Activated CD4-positive, alpha-beta memory T cell treated with anti-CD3 and anti-CD28 coated beads for 36 hours (primary cell): ENCODE measurements around the gene USP11. TPM values are rescaled to one million over a fixed set of nuclear protein-coding genes. Genes with fewer than 3 reads are reported as not detected.

Source experiments
- CTCF ChIA-PET: fragments of 350-600 bp; sonication (Branson Sonifier 250); formaldehyde crosslinking; loops from one replicate; lab custom pipeline; 2021; ENCODE audit warnings: antibody characterized with exemption, inconsistent platforms; lab: Charles Lee
- POLR2A ChIA-PET: fragments of 350-600 bp; sonication (Branson Sonifier 250); formaldehyde crosslinking; loops from one replicate; lab custom pipeline; 2021; ENCODE audit warnings: antibody characterized with exemption; lab: Charles Lee
- DNase-seq: peaks from one replicate; pipeline ENCODE4 v3.0.0-alpha.2; 2020
- H3K27ac Mint-ChIP-seq: one replicate; pipeline ENCODE4 v1.8.0; 2021; ENCODE audit warnings: mixed read lengths
- H3K27me3 Mint-ChIP-seq: one replicate; pipeline ENCODE4 v1.8.0; 2021; ENCODE audit warnings: mixed read lengths
- H3K36me3 Mint-ChIP-seq: one replicate; pipeline ENCODE4 v1.8.0; 2021; ENCODE audit warnings: mixed read lengths
- H3K4me1 Mint-ChIP-seq: one replicate; pipeline ENCODE4 v1.8.0; 2021; ENCODE audit warnings: low read depth, mixed read lengths
- H3K4me3 Mint-ChIP-seq: one replicate; pipeline ENCODE4 v1.8.0; 2021; ENCODE audit warnings: mild to moderate bottlenecking, mixed read lengths
- H3K9me3 Mint-ChIP-seq: one replicate; pipeline ENCODE4 v1.8.0; 2021; ENCODE audit warnings: mixed read lengths
- intact Hi-C: fragments of 100-400 bp; cut with micrococcal nuclease; formaldehyde crosslinking; loops from one replicate; pipeline ENCODE4 v1.15.1; 2023
- total RNA-seq, 2 experiments: library from RNA; stranded (reverse); gene quantifications; one replicate each; pipeline ENCODE4 v1.2.3, GENCODE V29; 2021

Gene USP11
- 10 to 100 TPM; 25.7 to 27.7 TPM for total RNA-seq

DNA sequence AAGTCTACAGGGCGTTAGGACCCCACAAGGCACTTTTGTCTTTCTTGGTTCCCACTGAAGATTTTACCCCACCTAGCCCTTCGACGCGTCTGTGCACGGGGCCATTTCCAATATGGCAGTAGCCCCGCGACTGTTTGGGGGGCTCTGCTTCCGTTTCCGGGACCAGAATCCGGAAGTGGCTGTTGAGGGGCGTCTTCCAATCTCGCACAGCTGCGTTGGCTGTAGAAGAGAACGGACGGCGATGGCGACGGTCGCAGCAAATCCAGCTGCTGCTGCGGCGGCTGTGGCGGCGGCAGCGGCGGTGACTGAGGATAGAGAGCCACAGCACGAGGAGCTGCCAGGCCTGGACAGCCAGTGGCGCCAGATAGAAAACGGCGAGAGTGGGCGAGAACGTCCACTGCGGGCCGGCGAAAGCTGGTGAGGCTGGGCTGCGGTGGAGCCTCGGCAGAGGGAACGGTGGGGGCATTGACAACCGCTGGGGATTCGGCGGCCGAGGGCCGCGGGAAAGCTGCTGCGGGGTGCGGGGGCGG is at the start of gene USP11:
Gene USP11 (plus strand): TSS at position 207 of the 530 bp plus-strand sequence. CDS start 35 bp downstream, at position 242.
- peak; percentile 43 for DNase-seq
- Mint-ChIP-seq H3K36me3 (peaks cover 9% of the 10 kb centered on the region), H3K4me1 (peaks cover 25% of the 10 kb centered on the region), H3K9me3 (no peaks in the 10 kb centered on the region), H3K4me3 (peak within 1 kb of the TSS; percentile 83), H3K27ac (peak within 1 kb of the TSS; percentile 87), H3K27me3 (no peaks in the 10 kb centered on the region)
- CTCF ChIA-PET, result interaction anchor here (1.8 kb wide), 1 partner anchor 152 kb away, joined by 6 read pairs; no protein-coding TSS in a partner anchor
- intact Hi-C loops, result loop anchor here (1.0 to 5.0 kb wide), 5 partner anchors 16 to 426 kb away; partner anchors contain the start of genes NDUFB11 and UXT
- POLR2A ChIA-PET, result interaction anchor here (0.9 to 1.6 kb wide), 5 partner anchors 12 to 42 kb away, joined by 3 to 14 read pairs (median 3); partner anchors contain the start of gene CDK16

DNA sequence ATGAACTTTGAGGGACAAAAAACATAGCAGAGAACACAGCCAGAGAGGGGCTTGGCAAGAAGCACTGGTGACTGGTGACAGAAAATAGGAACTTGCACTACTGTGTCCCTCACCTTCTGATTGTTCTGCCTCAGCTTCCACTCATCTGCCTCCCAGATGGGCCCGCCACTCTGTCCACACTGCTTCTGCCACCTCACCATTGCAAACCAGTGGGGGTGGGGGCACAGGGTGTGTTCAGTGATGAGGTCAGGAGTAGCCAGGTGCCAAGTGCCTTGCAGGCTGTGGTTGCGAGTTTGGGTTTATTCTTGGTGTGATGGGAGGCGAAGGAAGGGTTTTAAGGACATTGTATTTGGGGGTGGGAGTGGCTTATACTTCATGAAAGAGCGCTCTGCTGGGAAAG is 48.3 kb upstream of the USP11 start:
- Mint-ChIP-seq H3K4me1 (peaks cover 17% of the 10 kb centered on the region), H3K4me3 (no peak overlapping the region), H3K27ac (no peak overlapping the region), H3K27me3 (no peaks in the 10 kb centered on the region), H3K36me3 (peaks cover 14% of the 10 kb centered on the region), H3K9me3 (no peaks in the 10 kb centered on the region)
- no peak for DNase-seq
- intact Hi-C loops, result no loop called here
- POLR2A ChIA-PET, result no interaction called here
- CTCF ChIA-PET, result no interaction called here

DNA sequence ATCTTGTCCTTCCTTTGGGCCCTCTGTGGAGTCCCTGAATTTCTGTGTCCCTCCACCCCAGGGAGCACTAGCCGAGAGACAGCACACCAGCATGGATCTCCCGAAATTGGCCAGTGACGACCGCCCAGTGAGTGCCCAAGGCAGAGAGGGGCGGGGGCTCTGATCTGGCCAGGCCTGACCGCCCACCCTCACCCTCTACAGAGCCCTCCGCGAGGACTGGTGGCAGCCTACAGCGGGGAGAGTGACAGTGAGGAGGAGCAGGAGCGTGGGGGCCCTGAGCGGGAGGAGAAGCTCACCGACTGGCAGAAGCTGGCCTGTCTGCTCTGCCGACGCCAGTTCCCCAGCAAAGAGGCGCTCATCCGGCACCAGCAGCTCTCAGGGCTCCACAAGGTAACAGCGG is 47.6 kb upstream of the USP11 start:
- Mint-ChIP-seq H3K4me3 (no peak overlapping the region), H3K9me3 (no peaks in the 10 kb centered on the region), H3K4me1 (peaks cover 18% of the 10 kb centered on the region), H3K27me3 (no peaks in the 10 kb centered on the region), H3K27ac (no peak overlapping the region), H3K36me3 (peaks cover 13% of the 10 kb centered on the region)
- CTCF ChIA-PET, result no interaction called here
- intact Hi-C loops, result no loop called here
- DNase-seq, result no peak
- POLR2A ChIA-PET, result no interaction called here

DNA sequence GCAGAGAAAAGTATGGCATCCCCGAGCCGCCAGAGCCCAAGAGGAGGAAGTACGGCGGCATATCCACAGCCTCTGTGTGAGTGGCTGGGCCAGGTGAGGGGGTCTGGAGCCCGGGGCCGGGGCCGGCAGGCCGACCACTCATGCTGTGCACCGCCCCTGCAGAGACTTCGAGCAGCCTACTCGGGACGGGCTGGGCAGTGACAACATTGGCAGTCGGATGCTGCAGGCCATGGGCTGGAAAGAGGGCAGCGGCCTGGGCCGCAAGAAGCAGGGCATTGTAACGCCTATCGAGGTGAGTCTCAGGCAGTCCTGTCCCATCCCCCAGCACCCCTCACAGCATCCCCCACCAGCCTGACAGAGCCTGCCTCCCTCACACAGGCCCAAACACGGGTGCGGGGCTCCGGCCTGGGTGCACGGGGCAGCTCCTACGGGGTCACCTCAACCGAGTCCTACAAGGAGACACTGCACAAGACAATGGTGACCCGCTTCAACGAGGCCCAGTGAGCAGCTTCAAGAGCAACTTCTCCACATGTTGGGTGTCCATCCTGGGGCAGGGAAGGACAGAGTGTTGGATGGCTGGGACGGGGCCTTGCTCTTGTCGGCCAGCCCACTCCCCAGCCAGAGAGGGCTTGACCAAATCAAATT is 46.6 kb upstream of the USP11 start:
- Mint-ChIP-seq H3K36me3 (peaks cover 13% of the 10 kb centered on the region), H3K4me1 (peaks cover 21% of the 10 kb centered on the region), H3K4me3 (no peak overlapping the region), H3K9me3 (no peaks in the 10 kb centered on the region), H3K27ac (no peak overlapping the region), H3K27me3 (no peaks in the 10 kb centered on the region)
- intact Hi-C loops, result no loop called here
- DNase-seq, result no peak
- CTCF ChIA-PET, result no interaction called here
- POLR2A ChIA-PET, result no interaction called here

DNA sequence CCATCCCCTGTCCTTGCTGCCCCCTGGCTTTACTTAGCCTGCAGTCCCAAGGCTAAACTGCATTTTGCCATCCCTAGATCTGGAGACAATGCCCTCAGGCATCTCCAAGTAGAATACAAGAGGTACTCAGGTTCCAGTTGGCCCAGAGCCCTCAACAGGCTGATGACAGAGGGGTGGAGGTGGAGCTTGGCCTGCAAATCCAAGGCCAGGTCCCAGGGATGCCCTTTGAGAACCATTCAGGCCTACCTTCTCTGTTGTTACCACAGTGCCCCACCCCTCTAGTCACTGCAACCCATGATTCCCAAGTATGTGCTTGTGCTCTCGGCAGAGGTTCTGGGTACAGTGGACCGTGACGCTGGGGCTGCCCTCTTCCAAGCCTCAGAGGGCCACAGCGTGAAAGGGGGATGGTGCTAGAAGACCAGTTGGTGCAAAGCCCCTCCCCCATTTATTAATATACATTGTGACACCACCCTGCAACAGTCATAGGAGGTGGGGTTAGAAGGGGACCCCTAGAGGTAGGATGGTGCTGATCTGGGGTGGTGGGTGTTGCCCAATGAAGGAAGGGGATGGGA is 45.6 kb upstream of the USP11 start:
- CTCF ChIA-PET, result interaction anchor here (1.0 kb wide), 1 partner anchor 197 kb away, joined by 3 read pairs; no protein-coding TSS in a partner anchor
- POLR2A ChIA-PET, result no interaction called here
- intact Hi-C loops, result no loop called here
- Mint-ChIP-seq H3K4me1 (peaks cover 21% of the 10 kb centered on the region), H3K27ac (no peak overlapping the region), H3K36me3 (peaks cover 9% of the 10 kb centered on the region), H3K9me3 (no peaks in the 10 kb centered on the region), H3K4me3 (no peak overlapping the region), H3K27me3 (no peaks in the 10 kb centered on the region)
- no peak for DNase-seq

DNA sequence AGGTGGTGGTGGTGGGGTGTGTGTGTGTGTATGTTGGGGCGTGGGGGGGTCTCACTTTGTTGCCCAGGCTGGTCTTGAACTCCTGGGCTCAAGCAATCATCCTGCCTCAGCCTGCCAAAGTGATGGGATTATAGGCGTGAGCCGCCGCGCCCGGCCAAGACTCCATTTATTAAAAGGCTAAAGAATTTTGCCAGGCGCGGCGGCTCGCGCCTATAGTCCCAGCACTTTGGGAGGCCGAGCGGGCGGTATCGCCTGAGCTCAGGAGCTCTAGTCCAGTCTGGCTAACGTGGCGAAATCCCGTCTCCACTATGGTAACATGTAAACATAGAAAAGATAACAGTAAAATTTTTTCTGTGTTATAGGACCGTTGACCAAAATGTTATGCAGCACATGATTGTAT is 42.9 kb upstream of the USP11 start:
- ChIA-PET CTCF (interaction anchor here (2.4 kb wide), 1 partner anchor 194 kb away, joined by 18 read pairs; no protein-coding TSS in a partner anchor), POLR2A (interaction anchor here (1.9 to 2.4 kb wide), 2 partner anchors 28 to 45 kb away, joined by 11 to 18 read pairs; partner anchors contain the start of genes NDUFB11 and RBM10)
- Mint-ChIP-seq H3K9me3 (no peaks in the 10 kb centered on the region), H3K27me3 (no peaks in the 10 kb centered on the region), H3K36me3 (peaks cover 9% of the 10 kb centered on the region), H3K4me1 (peaks cover 34% of the 10 kb centered on the region), H3K4me3 (no peak overlapping the region), H3K27ac (no peak overlapping the region)
- intact Hi-C loops, result loop anchor here (1.0 to 5.0 kb wide), 2 partner anchors 45 to 462 kb away; partner anchors contain the start of genes ELK1 and RBM10
- no peak for DNase-seq

DNA sequence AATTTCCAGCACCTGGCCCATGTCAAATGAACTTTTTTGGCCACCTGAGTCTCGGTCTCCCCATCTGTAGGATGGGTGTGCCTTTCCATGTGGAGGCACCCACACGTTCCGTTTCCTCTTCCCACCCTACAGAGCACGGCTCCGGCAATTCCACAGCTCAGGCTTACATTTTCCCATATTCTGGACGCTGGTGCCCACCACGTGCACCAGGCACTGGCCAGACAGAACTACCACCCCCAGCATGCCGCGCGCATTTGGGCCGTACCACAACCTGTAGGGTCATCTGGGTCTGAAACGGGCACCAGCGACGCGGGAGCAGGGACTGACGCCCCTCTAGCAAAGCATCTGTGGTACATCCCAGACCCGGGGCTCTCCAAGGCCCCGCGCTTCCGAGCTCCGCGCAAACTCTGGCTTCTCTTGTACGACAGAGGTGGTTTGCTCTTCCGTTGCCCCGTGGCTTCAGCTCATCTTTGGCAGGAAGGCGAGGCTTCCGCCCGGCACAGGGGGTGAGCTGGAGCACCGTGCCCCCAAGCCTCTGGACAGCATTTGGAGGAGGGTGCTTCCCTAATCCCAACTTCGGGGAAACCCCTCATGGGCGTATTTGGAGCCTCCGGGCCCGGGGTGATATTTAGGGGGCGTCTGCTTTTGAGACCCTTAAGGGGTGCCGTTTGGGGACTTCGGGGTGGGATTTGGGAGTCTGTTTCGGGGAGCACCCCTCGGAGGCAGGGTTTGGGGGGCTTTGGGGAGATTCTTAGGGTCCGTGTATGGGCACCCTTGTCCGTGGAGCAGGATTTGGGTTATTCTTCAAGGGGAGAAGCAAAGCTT is 42.2 kb upstream of the USP11 start:
- H3K36me3 Mint-ChIP-seq, result peaks cover 10% of the 10 kb centered on the region
- H3K4me1 Mint-ChIP-seq, result peaks cover 39% of the 10 kb centered on the region

DNA sequence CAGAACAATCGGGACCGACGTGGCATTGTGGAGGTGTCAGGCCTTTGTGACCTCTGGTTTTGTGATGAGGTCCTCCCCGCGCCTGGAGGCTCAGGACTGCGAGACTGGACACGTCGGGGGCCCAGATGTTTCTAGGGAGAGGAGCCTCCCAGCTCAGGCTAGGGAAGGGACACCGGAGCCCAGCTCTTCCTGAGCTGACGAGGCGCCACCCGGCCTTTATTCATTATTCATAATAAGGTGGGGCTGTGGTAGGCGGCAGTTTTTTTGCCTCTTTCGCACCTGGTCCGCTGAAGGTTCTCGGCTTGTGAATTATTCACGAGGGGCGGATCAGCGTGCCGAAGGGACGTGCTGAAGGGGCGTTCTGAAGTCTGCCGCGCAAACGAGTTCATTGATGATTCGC is 41.5 kb upstream of the USP11 start:
- no peaks in the 10 kb centered on the region for H3K9me3 Mint-ChIP-seq
- peaks cover 14% of the 10 kb centered on the region for H3K36me3 Mint-ChIP-seq
- H3K4me3 Mint-ChIP-seq, result peak overlapping the region; percentile 92
- ChIA-PET POLR2A (interaction anchor here (1.0 to 2.4 kb wide), 6 partner anchors 26 to 333 kb away, joined by 3 to 18 read pairs (median 3); partner anchors contain the start of genes NDUFB11 and RBM10), CTCF (interaction anchor here (1.0 to 2.4 kb wide), 4 partner anchors 46 to 332 kb away, joined by 7 to 18 read pairs (median 12); partner anchors contain the start of genes NDUFB11 and RBM10)
- peak; percentile 63 for DNase-seq
- H3K4me1 Mint-ChIP-seq, result peaks cover 46% of the 10 kb centered on the region
- H3K27ac Mint-ChIP-seq, result peak overlapping the region; percentile 92
- intact Hi-C loops, result loop anchor here (5.0 kb wide), 1 partner anchor 461 kb away; the partner anchor contains the start of gene ELK1
- no peaks in the 10 kb centered on the region for H3K27me3 Mint-ChIP-seq

More for the DNA sequence above, 42.2 kb upstream of the USP11 start:
- ChIA-PET CTCF (interaction anchor here (1.0 to 2.4 kb wide), 4 partner anchors 46 to 333 kb away, joined by 7 to 18 read pairs (median 12); partner anchors contain the start of genes NDUFB11 and RBM10), POLR2A (interaction anchor here (1.0 to 2.4 kb wide), 6 partner anchors 27 to 333 kb away, joined by 3 to 18 read pairs (median 3); partner anchors contain the start of genes NDUFB11 and RBM10)
- intact Hi-C loops, result loop anchor here (1.0 to 5.0 kb wide), 2 partner anchors 45 to 462 kb away; partner anchors contain the start of genes ELK1 and RBM10
- peak; percentile 90 for DNase-seq
- Mint-ChIP-seq H3K27me3 (no peaks in the 10 kb centered on the region), H3K27ac (peak overlapping the region; percentile 92), H3K9me3 (no peaks in the 10 kb centered on the region), H3K4me3 (peak overlapping the region; percentile 92)

DNA sequence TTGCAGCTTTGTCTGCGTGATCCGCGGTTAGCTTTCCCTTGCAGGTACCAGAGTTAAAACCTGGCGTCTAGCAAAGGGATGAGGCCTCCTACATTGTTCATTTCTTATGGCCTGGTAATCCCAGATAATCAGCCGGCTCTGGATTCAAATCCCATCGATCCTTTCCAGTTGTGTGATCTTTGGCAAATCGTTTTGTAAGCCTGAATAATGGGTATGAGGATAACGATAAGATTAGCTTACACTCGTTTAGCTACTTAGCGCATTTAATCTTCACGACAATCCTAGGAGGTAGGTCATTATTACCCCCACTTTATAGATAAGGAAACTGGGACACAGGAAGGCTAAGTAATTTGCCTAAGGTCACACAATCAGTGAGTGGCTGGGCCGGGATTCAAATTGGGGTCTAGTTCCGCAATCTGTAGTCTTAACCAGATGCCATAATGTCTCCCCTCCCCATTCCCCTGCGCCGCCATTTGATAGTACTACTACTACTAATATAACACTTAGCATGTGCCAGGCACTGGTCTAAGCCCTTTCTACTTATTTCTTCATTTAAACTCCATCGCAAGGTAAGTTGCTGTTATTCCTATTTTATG is 40.9 kb upstream of the USP11 start:
- Mint-ChIP-seq H3K27me3 (no peaks in the 10 kb centered on the region), H3K9me3 (no peaks in the 10 kb centered on the region), H3K36me3 (peaks cover 20% of the 10 kb centered on the region), H3K27ac (peak overlapping the region; percentile 92), H3K4me3 (peak overlapping the region; percentile 92), H3K4me1 (peaks cover 51% of the 10 kb centered on the region)
- no peak for DNase-seq
- ChIA-PET POLR2A (interaction anchor here (1.2 to 2.4 kb wide), 4 partner anchors 26 to 332 kb away, joined by 3 to 18 read pairs (median 7); partner anchors contain the start of genes NDUFB11 and RBM10), CTCF (interaction anchor here (1.5 to 2.4 kb wide), 3 partner anchors 47 to 192 kb away, joined by 7 to 18 read pairs (median 15); partner anchors contain the start of genes NDUFB11 and RBM10)
- intact Hi-C loops, result loop anchor here (2.0 to 5.0 kb wide), 2 partner anchors 331 to 460 kb away; partner anchors contain the start of gene ELK1

DNA sequence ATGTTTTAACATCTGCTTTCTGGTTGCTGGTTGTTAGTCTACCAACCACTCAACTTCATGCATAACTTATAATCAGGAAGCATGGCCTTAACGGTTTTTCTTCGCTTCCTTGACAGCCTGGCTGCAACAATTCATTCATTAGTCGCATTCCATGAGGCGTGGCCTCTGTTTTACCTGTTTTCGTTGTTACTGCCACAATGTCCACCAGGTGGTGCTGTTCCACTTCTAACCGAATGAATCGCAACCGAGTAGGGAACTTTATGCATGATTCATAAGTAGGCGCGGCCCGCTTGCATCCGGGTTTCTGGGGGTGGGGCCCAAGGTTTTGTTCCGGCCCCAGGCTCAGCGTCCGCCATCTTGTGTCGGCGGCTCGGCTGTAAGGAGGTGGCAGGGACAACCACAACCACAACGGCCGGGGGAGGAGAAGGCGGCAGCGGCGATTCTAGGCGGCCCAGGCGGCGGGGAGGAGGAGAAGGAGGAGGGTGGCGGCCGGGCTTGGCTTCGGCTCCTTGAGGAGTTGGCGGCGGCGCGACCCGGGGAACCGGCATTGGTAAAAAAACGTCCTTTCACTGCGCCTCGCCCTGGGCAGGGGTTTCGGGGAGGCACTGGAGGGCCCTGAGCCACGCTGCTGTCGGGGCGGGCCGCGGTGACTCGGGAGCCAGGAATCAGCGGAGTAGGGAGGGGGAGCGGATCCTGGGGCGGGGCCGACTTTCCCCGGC is 39.2 kb upstream of the USP11 start, which contains the start of gene UBA1:
Gene UBA1 (plus strand): TSS at position 355 of the 719 bp plus-strand sequence. CDS start 4,974 bp downstream, outside the sequence.
- POLR2A ChIA-PET, result interaction anchor here (1.0 to 1.2 kb wide), 2 partner anchors 8 to 12 kb away, joined by 3 to 4 read pairs; no protein-coding TSS in a partner anchor

More for the DNA sequence above, 39.2 kb upstream of the USP11 start, which contains the start of gene UBA1:
- peak within 1 kb of the TSS; percentile 92 for H3K4me3 Mint-ChIP-seq
- H3K27ac Mint-ChIP-seq, result peak within 1 kb of the TSS; percentile 91
- H3K9me3 Mint-ChIP-seq, result no peaks in the 10 kb centered on the region
- DNase-seq, result peak; percentile 94
- peaks cover 27% of the 10 kb centered on the region for H3K36me3 Mint-ChIP-seq
- intact Hi-C loops, result loop anchor here (1.0 to 5.0 kb wide), 7 partner anchors 25 to 459 kb away; partner anchors contain the start of genes CDK16 and ELK1
- H3K4me1 Mint-ChIP-seq, result peaks cover 54% of the 10 kb centered on the region
- H3K27me3 Mint-ChIP-seq, result no peaks in the 10 kb centered on the region
- CTCF ChIA-PET, result interaction anchor here (1.0 to 1.8 kb wide), 4 partner anchors 190 to 330 kb away, joined by 4 to 12 read pairs (median 6); no protein-coding TSS in a partner anchor
